ENCODE results near the gene GPNMB.
"Not testable (repeated sequence)": the region's sequence is repeated elsewhere in the genome, so short reads cannot be mapped to it uniquely, and the experiment has no call there.

Gene GPNMB

DNA sequence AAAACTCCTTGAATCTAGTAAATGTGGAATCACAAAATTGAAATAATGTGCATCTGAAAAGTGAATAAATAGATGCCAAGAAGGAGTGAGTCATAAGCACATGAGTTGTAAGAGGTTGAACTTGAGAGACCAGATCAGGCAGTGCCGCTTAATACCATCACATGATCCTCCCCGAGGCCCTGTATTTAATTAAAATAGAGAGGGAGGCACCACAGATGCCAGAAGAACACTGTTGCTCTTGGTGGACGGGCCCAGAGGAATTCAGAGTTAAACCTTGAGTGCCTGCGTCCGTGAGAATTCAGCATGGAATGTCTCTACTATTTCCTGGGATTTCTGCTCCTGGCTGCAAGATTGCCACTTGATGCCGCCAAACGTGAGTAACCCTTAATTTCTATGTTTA, at the start of gene GPNMB:
Gene GPNMB, plus strand, starts transcription at position 221 of the 400 bp plus-strand sequence. Its CDS starts 83 bp downstream, at position 304.
- no peak for DNase-seq

DNA sequence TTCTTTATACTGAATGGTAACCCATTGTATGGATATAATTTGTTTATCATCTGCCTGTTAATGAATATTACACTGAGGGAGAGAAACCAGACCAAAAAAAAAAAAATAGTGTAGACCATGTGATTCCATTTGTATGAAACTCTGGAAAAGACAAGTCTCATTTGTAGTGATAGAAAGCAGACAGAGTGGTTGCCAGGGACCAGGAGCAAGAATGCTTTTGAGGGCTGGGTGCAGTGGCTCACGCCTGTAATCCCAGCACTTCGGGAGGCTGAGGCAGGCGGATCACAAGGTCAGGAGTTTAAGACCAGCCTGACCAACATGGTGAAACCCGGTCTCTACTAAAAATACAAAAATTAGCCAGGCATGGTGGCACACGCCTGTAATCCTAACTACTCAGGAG, 48.8 kb upstream of the GPNMB start:
- DNase-seq, result not testable (repeated sequence)

GRCh38 chr7:23200331-23200730, 46.2 kb upstream of the GPNMB start:
- DNase-seq, result no peak

- no peak for DNase-seq
Measured at GRCh38 chr7:23204241-23204640, 42.3 kb upstream of the GPNMB start.

DNA sequence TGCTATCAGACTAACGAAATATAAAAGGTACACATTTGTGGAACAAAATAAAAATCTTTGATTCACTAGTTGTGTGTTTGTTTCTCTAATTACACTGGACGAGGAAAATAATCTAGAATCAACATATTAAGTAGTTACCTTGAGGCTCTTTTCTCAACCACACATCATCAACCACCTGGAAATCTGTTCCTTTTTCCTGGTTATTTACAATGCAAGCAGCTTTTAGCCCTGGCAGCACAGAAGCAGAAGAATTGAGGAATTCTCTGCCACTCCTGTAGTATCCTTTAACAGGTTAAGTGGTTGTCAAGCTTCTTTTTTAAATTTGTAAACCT, 41.0 kb upstream of the GPNMB start:
- DNase-seq, result no peak

DNA sequence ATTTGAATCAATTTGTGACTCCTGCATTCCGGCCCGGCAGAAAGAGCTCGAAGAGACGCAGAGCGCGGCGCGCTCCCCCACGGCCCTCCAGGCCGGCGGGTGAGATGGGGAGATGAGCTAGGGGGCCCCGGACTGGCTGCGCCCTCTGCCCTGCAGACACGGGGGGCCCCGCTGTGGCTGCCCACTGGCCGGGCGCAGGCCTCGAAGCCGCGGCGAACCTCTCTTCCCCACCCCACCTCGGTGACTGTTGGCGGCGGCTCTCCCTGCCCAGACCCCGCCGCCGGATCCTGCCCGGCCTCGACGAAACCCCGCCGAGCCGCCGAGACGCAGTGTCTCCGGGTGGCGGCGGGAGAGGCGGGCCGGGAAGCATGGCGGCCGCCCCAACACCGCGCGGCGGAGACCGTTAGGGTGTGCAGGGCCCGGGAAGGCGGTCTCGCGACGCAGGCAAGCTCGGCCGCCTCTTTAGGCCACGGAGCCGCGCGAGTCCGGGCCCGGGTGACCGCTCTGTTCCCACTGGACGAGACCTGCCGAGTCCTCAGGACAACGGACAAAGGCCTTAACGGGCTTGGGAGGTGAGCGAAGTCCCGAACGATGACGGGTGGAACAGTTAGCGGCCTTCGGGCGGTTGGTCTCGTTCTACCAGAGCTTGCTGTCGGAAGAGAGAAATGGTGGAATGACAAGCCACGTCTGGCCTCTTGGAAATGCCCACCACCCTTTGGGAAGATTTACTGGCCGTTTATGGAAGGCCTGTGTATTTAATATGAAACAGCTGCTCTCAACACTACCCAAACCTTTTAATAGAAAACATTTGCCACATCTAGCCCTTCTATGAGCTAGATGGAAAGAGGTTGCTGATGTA, 40.4 kb upstream of the GPNMB start:
- no peak for DNase-seq

DNA sequence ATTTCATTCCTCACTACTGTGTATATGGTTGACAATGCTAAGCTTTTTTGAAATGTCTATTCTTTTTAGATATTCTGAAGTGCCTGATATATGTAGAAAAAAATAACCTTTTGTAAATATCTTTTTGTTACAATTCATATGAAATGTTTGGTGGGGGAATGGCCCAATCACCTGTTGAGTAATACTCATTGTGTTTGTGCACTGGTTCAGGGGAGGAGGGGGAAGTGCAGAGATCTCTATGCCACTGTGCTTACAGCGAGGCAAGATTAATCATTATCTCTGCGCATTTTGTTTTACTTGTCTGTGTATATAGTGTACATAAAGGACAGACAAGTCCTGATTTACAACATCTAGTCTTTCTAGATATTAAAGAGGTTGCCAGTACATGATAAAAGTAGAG, 39.6 kb upstream of the GPNMB start:
- no peak for DNase-seq

- no peak for DNase-seq
Measured at GRCh38 chr7:23207884-23208283, 38.7 kb upstream of the GPNMB start.

DNA sequence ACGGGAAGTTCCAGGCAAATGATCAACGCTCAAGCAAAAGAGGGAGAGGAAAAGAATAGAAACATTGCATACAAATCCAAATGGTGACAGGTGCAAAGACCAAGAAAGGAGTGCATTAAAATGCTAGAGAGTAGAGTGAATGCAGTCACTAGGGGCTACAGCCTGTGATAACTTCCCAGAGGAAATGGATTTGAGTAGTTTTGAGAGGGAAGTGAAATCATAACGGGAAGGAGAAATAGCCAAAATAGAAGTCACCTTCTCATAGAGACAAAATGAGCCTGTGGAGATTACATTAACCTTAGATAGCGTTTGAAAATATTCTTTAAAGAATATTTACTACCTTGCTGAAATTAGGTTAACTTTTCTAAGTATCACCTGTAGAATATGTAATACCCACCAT, 38.3 kb upstream of the GPNMB start:
- DNase-seq, result no peak

DNA sequence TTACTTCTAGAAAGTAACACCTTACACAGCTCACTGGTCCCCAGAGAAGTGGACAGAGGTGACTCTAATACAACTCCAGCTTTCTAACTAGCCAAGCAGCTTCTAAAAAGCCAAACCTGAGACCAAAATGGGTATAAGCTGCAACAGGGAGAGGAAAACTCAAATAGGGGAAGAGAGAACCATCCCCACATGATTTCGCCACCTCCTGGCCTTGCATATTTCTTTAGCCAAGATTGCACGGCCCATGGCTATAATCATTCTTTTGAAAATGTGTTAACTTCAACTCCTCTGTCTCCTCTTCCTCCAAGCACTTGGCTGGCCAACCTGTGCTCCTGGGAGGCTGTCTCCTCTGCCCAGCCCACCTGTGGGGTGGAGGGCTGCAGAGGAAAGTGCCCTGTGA, 36.1 kb upstream of the GPNMB start:
- no peak for DNase-seq

DNA sequence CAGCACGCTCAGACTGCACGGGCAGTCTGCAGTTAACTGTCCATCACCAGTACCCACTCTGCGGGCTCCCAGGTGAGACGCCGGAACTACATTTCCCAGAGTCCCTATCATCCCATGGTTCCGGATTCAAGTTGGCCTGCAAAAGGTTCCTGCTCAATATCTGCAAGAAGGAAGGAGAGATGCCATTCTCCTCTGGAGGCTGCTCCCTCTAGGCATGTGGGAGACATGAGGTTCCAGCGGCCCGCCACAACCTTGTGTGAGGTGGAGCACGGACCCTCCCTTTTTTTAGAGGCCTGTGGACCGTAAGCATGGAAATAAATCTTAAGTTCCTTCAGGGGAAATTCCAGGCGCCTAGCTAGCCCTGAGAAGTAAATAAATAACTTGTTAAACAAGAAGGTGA, 35.0 kb upstream of the GPNMB start:
- DNase-seq, result no peak

GRCh38 chr7:23212395-23212794, 34.2 kb upstream of the GPNMB start:
- no peak for DNase-seq

DNA sequence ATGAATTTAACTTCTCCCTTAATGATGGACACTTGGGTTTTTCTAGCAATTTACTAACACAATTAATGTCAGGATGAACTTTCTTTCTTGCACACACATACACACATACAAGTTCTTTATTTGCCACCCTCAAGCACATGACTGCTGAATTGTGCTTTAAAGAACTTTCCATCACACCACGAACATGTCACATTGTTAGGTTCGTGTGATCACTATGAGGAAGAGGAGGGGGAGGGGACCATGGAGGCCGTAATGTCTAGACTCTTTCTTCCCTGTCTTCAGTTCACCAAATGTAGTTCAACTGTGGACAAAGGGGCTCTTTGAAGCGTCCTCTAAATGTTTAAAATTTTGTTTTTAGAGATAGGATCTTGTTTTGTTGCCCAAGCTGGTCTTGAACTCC, 33.7 kb upstream of the GPNMB start:
- no peak for DNase-seq

GRCh38 chr7:23213755-23214154, 32.8 kb upstream of the GPNMB start:
- DNase-seq, result no peak

DNA sequence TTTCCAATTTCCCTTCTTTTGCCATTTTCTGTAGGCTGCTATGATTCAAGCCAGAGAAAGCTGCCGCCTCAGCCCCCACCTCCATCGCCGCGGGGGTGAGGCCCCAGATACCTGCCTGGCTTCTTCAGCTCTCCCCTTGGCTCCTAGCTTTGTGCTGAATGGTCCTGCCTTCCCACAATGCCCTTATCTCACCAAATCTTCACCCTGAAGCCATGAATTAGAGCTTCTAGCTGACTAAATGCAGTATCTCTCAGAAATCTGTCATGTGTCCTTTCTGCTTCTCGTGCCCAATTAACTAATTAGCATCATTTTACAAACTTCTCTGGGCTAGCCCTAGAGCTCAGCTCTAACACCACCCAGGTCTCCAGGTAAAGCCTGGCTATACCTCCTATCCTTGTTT, 32.2 kb upstream of the GPNMB start:
- no peak for DNase-seq

- DNase-seq, result no peak
Measured at GRCh38 chr7:23214938-23215337, 31.6 kb upstream of the GPNMB start.

DNA sequence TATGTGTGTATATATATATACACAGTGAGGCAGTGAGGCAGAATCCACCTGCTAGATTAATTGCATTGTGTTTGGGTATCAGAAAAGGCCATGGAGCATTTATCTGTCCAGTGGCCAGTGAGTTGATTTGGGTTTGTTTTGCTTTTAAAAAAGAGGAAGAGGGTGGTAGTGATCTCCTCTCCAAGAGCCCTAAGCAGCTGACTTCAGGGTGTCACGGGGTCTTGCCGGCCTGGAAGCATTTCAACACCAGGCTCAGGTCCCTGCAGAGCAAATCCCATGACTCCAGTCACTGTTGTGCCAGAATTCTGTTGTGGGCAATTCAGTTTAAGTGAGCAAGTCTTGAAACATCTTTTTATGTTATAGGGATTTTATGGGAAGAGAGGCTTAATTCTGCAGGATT, 30.6 kb upstream of the GPNMB start:
- DNase-seq, result no peak

GRCh38 chr7:23218196-23218595, 28.4 kb upstream of the GPNMB start:
- no peak for DNase-seq

GRCh38 chr7:23220690-23221305, 25.8 kb upstream of the GPNMB start:
- DNase-seq, result no peak

- no peak for DNase-seq
Measured at GRCh38 chr7:23222439-23223030, 24.0 kb upstream of the GPNMB start.

DNA sequence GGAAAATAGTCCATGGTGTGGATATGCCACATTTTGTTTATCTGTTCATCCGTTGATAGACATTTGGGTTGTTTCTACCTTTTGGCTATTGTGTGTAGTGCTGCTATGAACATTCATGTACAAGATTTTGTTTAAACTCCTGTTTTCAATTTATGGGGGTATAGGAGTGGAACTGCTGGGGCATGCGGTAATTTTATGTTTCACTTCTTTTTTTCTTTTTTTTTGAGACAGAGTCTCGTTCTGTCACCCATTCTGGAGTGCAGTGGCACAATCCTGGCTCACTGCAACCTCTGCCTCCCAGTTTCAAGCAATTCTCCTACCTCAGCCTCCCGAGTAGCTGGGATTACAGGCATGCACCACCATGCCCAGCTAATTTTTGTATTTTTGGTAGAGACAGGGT, 22.2 kb upstream of the GPNMB start:
- DNase-seq, result not testable (repeated sequence)

DNA sequence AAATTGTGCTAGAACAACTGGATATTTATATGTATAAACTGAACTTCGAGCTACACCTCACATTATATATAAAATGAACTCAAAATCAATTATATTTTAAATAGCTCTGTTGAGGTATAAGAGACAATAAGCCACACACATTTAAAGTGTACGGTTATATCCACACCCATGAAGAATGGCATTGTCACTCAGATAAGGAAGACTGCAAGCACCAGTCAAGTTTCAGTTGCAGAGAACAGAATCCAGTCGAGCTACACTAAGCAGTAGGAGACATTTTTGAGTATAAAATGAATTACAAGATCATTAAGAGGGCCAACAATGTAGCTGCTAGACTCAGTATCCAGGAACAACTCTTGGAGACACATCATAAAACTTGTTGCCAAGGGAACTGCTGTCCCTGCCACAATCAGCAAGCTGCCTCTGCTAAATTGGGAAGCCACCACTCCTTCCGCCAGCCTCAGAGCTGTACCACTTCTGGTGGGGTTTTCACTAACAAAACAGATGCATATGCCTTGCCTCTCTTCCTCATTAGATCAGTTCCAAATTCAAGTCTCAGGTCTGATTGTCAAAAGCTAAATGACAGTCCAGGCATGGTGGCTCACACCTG, 19.6 kb upstream of the GPNMB start:
- DNase-seq, result no peak

DNA sequence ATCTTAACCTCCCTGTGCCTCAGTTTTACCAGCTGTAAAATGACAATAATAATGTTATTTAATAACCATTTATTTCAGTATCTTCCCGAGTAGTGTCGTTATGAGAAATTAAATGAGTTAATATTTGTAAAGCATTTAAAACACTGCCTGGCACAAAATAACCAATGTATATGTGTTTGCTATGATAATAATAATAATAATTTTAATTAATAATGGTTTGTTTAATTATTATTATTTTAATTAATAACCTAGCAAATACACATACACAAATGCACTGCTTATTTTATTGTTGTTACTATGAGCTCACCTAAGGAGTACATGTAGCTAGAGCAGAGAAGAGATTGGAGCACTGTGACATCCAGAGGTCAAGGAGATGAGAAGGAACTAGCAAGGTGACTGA, 18.2 kb upstream of the GPNMB start:
- DNase-seq, result no peak

GRCh38 chr7:23230641-23231101, 15.9 kb upstream of the GPNMB start:
- no peak for DNase-seq

Data from NCI-H2107 (cell line).